HG02885 (cell line): ENCODE data around the gene ULBP3.
"Not testable (repeated sequence)": the region's sequence is repeated elsewhere in the genome, so short reads cannot be mapped to it uniquely, and the experiment has no call there.

Experiments
- ATAC-seq: cut with Tn5 transposase; IDR thresholded peaks from one replicate; pipeline ENCODE4 v1.9.1; 2021; ENCODE audit warnings: mild to moderate bottlenecking; ENCODE audit not compliant: unreplicated experiment, poor library complexity

ULBP3 gene

GRCh38 chr6:150044621-150045145, 24.2 kb downstream of the ULBP3 start:
- no peak for ATAC-seq

- ATAC-seq: no peak
Measured at GRCh38 chr6:150043501-150044412, 25.2 kb downstream of the ULBP3 start.

- ATAC-seq: no peak
Measured at GRCh38 chr6:150043096-150043495, 25.8 kb downstream of the ULBP3 start.

- no peak for ATAC-seq
Measured at GRCh38 chr6:150038202-150039062, 30.5 kb downstream of the ULBP3 start.

- ATAC-seq: no peak
Measured at GRCh38 chr6:150037526-150038201, 31.3 kb downstream of the ULBP3 start.

- ATAC-seq: no peak
Measured at GRCh38 chr6:150036081-150036480, 32.8 kb downstream of the ULBP3 start.

- no peak for ATAC-seq
Measured at GRCh38 chr6:150033207-150033771, 35.6 kb downstream of the ULBP3 start.

GRCh38 chr6:150032598-150032997, 36.3 kb downstream of the ULBP3 start:
- ATAC-seq: no peak

- no peak for ATAC-seq
Measured at GRCh38 chr6:150030611-150031010, 38.3 kb downstream of the ULBP3 start.

GRCh38 chr6:150029749-150030148, 39.2 kb downstream of the ULBP3 start:
- no peak for ATAC-seq

GRCh38 chr6:150029276-150029675, 39.6 kb downstream of the ULBP3 start:
- no peak for ATAC-seq

- ATAC-seq: no peak
Measured at GRCh38 chr6:150028799-150029198, 40.1 kb downstream of the ULBP3 start.

GRCh38 chr6:150027806-150028565, 40.9 kb downstream of the ULBP3 start:
- ATAC-seq: no peak

- ATAC-seq: no peak
Measured at GRCh38 chr6:150026976-150027805, 41.7 kb downstream of the ULBP3 start.

GRCh38 chr6:150025201-150025917, 43.6 kb downstream of the ULBP3 start, which contains the start of gene RAET1L:
TSS of gene RAET1L (minus strand) at chr6:150025532. CDS start at chr6:150025471, 61 bp downstream.
- ATAC-seq: no peak

GRCh38 chr6:150024646-150025155, 44.2 kb downstream of the ULBP3 start:
- ATAC-seq: no peak

- not testable (repeated sequence) for ATAC-seq
Measured at GRCh38 chr6:150024021-150024420, 44.9 kb downstream of the ULBP3 start.
